Spleen (tissue), 11 donors: Measurements from ENCODE around the gene PRDX5. TPM values are rescaled to one million over a fixed set of nuclear protein-coding genes. Genes with fewer than 3 reads are reported as not detected.
A peak's percentile ranks its signal among the peaks of the same experiment; 100 is the strongest.

Source experiments
- DNase-seq: peaks from one replicate; pipeline ENCODE4 v3.0.0-alpha.2; 2020
- H3K27ac ChIP-seq, 8 donors: fragments of 200-600 bp; sonication (generic) in 7 of 8; 1 replicate in 4 of 8; 2 replicates in 4 of 8; pipeline versions ENCODE4 v1.5.0 to v1.8.0; 2016 to 2021; ENCODE audit warnings: inconsistent platforms in 4 of 8, mild to moderate bottlenecking in 4 of 8, moderate library complexity in 1 of 8
- H3K27me3 ChIP-seq, 7 donors: fragments of 200-600 bp; sonication (generic) in 6 of 7; replicated peaks in 1 of 7; 1 replicate in 4 of 7; 2 replicates in 3 of 7; pipeline versions ENCODE4 v1.5.0 to v1.8.0; 2016 to 2021; ENCODE audit warnings: inconsistent platforms in 3 of 7, mild to moderate bottlenecking in 1 of 7
- H3K36me3 ChIP-seq, 6 donors: fragments of 200-600 bp; sonication (generic) in 5 of 6; 1 replicate in 4 of 6; 2 replicates in 2 of 6; pipeline versions ENCODE4 v1.5.0 to v1.8.0; 2016 to 2021; ENCODE audit warnings: inconsistent platforms in 2 of 6
- H3K4me1 ChIP-seq, 6 donors: fragments of 200-600 bp; sonication (generic) in 5 of 6; 1 replicate in 3 of 6; 2 replicates in 3 of 6; pipeline versions ENCODE4 v1.5.0 to v1.8.0; 2016 to 2021; ENCODE audit warnings: inconsistent platforms in 3 of 6
- H3K4me3 ChIP-seq, 8 donors: fragments of 200-600 bp; sonication (generic) in 7 of 8; 1 replicate in 4 of 8; 2 replicates in 4 of 8; pipeline versions ENCODE4 v1.5.0 to v1.8.0; 2016 to 2021; ENCODE audit warnings: inconsistent platforms in 4 of 8, mild to moderate bottlenecking in 4 of 8, moderate library complexity in 2 of 8
- H3K9me3 ChIP-seq, 8 donors: fragments of 200-600 bp; sonication (generic) in 7 of 8; 1 replicate in 4 of 8; 2 replicates in 4 of 8; pipeline versions ENCODE4 v1.5.0 to v1.8.0; 2016 to 2021; ENCODE audit warnings: inconsistent platforms in 4 of 8
- CTCF ChIP-seq, 11 experiments: fragments of 200-600 bp in 7 of 11; fragments of 450-650 bp in 4 of 11; sonication (generic) in 4 of 11; IDR thresholded peaks in 8 of 11; conservative IDR thresholded peaks in 3 of 11; 1 replicate in 7 of 11; 2 replicates in 4 of 11; pipeline versions ENCODE4 v1.4.0 to v1.8.0; 2016 to 2021; ENCODE audit warnings: antibody characterized with exemption in 11 of 11, inconsistent platforms in 4 of 11, mild to moderate bottlenecking in 1 of 11
- POLR2A ChIP-seq, 3 donors: fragments of 450-650 bp; IDR thresholded peaks; one replicate each; pipeline ENCODE4 v1.5.1; 2017; ENCODE audit warnings: antibody characterized with exemption in 3 of 3, mild to moderate bottlenecking in 1 of 3
- POLR2AphosphoS5 ChIP-seq, 3 donors: sonication (generic); formaldehyde crosslinking; IDR thresholded peaks; one replicate each; pipeline ENCODE4 v1.5.1; 2017; ENCODE audit warnings: antibody characterized with exemption in 3 of 3
- WGBS, 5 donors: extraction: QIAGEN DNeasy Blood & Tissue Kit in 3 of 5; methylation state at CpG; one replicate each; pipeline versions ENCODE4 v1.1.5 to v1.1.7; 2013 to 2018; 5-methylcytosine and 5-hydroxymethylcytosine counted together
- intact Hi-C: fragments of 100-400 bp; cut with DNase I; formaldehyde crosslinking; loops from one replicate; pipeline ENCODE4 v1.15.0; 2023; ENCODE audit warnings: low total_unique reads
- polyA plus RNA-seq, 3 donors: library from polyadenylated mRNA; stranded (reverse); fragments of 200-250 nt; gene quantifications; one replicate each; pipeline ENCODE4 v1.2.1, GENCODE V29; 2013
- total RNA-seq, 7 donors: library from RNA; depleted of rRNA in 3 of 7; stranded (reverse); fragments of >200 nt in 3 of 7; fragmentation: NEBNext Ultra II Directional in 4 of 7; extraction: Animal tissue kit (Norgen Biotek cat#: 25700) in 4 of 7; gene quantifications; one replicate each; pipeline versions ENCODE4 v1.1.0 to v1.2.1, GENCODE V29; 2016 to 2021
- donor health status: healthy with polysubstance abuse.
- donor health status: DM: no; HTN: no; CAD: no; lungs with moderate emphysema.
- donor health status: DM: no; HTN: no; CAD: no.
- donor health status: Bipolar disorder and iron deficiency.
- donor health status: healthy.
- donor health status: DM: no; HTN: no; CAD: no.
- donor health status: DM: yes; HTN: yes; CAD: no.

PRDX5 gene
- total and polyA plus RNA-seq, 10 donors: 77.0 to 302 (median 133) TPM

GRCh38 chr11:64290352-64291261 is 27.3 kb upstream of the PRDX5 start:
- peak overlapping the region in 1 of 8 donors; percentile 69 for H3K4me3 ChIP-seq
- 56 to 74% (median 63%) methylated on average over 7 to 10 of the region's 10 CpGs for WGBS, 5 donors
- intact Hi-C loops: no loop called here
- H3K4me1 ChIP-seq: peaks cover 13 to 48% (median 35%) of the 10 kb centered on the region in 6 donors
- H3K27me3 ChIP-seq: peaks cover 6 to 58% (median 49%) of the 10 kb centered on the region in 7 donors
- no peak for DNase-seq
- H3K36me3 ChIP-seq: peaks cover 0 to 19% (median 0%) of the 10 kb centered on the region in 6 donors
- TF ChIP-seq POLR2A (IDR thresholded peaks at IDR 0.05) (no peak), POLR2AphosphoS5 (IDR thresholded peaks at IDR 0.05) (no peak), CTCF (IDR thresholded peaks at IDR 0.05 in 8 of 11, conservative IDR thresholded peaks at IDR 0.05 in 3 of 11) (no peak)
- no peak overlapping the region for H3K27ac ChIP-seq
- H3K9me3 ChIP-seq: no peaks in the 10 kb centered on the region

- H3K4me3 ChIP-seq: peak within 1 kb of the TSS; percentile 8 to 69 (median 36)
- TF ChIP-seq POLR2A (IDR thresholded peaks at IDR 0.05) (no peak), POLR2AphosphoS5 (IDR thresholded peaks at IDR 0.05) (no peak), CTCF (IDR thresholded peaks at IDR 0.05 in 8 of 11, conservative IDR thresholded peaks at IDR 0.05 in 3 of 11) (no peak)
- no peak for DNase-seq
These were observed 26.6 kb upstream of the PRDX5 start, which contains the start of gene KCNK4 for GRCh38 chr11:64291262-64291751. Gene KCNK4 (plus strand): TSS chr11:64291302. CDS start chr11:64293019, 1,717 bp downstream.

GRCh38 chr11:64291752-64292459 is 26.0 kb upstream of the PRDX5 start:
- Histone ChIP-seq H3K4me1 (peaks cover 6 to 35% (median 23%) of the 10 kb centered on the region in 6 donors), H3K9me3 (no peaks in the 10 kb centered on the region), H3K27me3 (peaks cover 6 to 71% (median 62%) of the 10 kb centered on the region in 7 donors), H3K36me3 (peaks cover 0 to 19% (median 0%) of the 10 kb centered on the region in 6 donors), H3K4me3 (peak overlapping the region; percentile 8 to 69 (median 36)), H3K27ac (no peak overlapping the region)
- intact Hi-C loops: no loop called here
- WGBS, 5 donors: 0 to 1% (median 0%) methylated on average over 11 to 96 of the region's 96 CpGs
- TF ChIP-seq POLR2AphosphoS5 (IDR thresholded peaks at IDR 0.05): peak in 1 of 3 donors; percentile 6
- no peak for TF ChIP-seq CTCF (IDR thresholded peaks at IDR 0.05 in 8 of 11, conservative IDR thresholded peaks at IDR 0.05 in 3 of 11)
- no peak for DNase-seq

More at GRCh38 chr11:64291262-64291751, 26.6 kb upstream of the PRDX5 start, which contains the start of gene KCNK4:
- Histone ChIP-seq H3K9me3 (no peaks in the 10 kb centered on the region), H3K4me1 (peaks cover 9 to 41% (median 29%) of the 10 kb centered on the region in 6 donors), H3K27me3 (peaks cover 6 to 65% (median 56%) of the 10 kb centered on the region in 7 donors), H3K27ac (no peak within 1 kb of the TSS), H3K36me3 (peaks cover 0 to 19% (median 0%) of the 10 kb centered on the region in 6 donors)
- 1 to 26% (median 6%) methylated on average over 7 to 45 of the region's 45 CpGs for WGBS, 5 donors
- intact Hi-C loops: no loop called here
